Naive B cell (primary cell): ENCODE measurements around the gene CTAGE1. TPM values are rescaled to one million over a fixed set of nuclear protein-coding genes. Genes with fewer than 3 reads are reported as not detected.
"Not testable (repeated sequence)": the region's sequence is repeated elsewhere in the genome, so short reads cannot be mapped to it uniquely, and the experiment has no call there.

Source experiments
- ATAC-seq, 2 donors: fragments of 150-1000 bp; cut with Tn5 transposase; 2 replicates each; pipeline ENCODE4 v1.10.0; 2021; ENCODE audit warnings: low read depth in 2 of 2, mild to moderate bottlenecking in 2 of 2, moderate library complexity in 2 of 2
- DNase-seq: peaks from one replicate; pipeline ENCODE4 v3.0.0; 2022
- H3K27ac Mint-ChIP-seq, 6 donors: one replicate each; pipeline ENCODE4 v1.8.0; 2020 to 2022; ENCODE audit warnings: mild to moderate bottlenecking in 6 of 6, mixed read lengths in 6 of 6, moderate library complexity in 5 of 6, inconsistent platforms in 2 of 6
- H3K27me3 Mint-ChIP-seq, 3 donors: one replicate each; pipeline ENCODE4 v1.8.0; 2021 to 2022; ENCODE audit warnings: mixed read lengths in 3 of 3, mild to moderate bottlenecking in 1 of 3
- H3K36me3 Mint-ChIP-seq, 2 donors: one replicate each; pipeline ENCODE4 v1.8.0; 2020 to 2022; ENCODE audit warnings: mixed read lengths in 2 of 2, inconsistent platforms in 1 of 2, mild to moderate bottlenecking in 1 of 2
- H3K4me1 Mint-ChIP-seq, 3 donors: one replicate each; pipeline ENCODE4 v1.8.0; 2020 to 2022; ENCODE audit warnings: mixed read lengths in 3 of 3, inconsistent platforms in 1 of 3, mild to moderate bottlenecking in 1 of 3, moderate library complexity in 1 of 3
- H3K4me3 Mint-ChIP-seq, 8 donors: one replicate each; pipeline ENCODE4 v1.8.0; 2020 to 2022; ENCODE audit warnings: mild to moderate bottlenecking in 8 of 8, mixed read lengths in 8 of 8, moderate library complexity in 8 of 8, inconsistent platforms in 2 of 8
- H3K9me3 Mint-ChIP-seq, 7 donors: one replicate each; pipeline ENCODE4 v1.8.0; 2020 to 2022; ENCODE audit warnings: mixed read lengths in 7 of 7, mild to moderate bottlenecking in 5 of 7, inconsistent platforms in 2 of 7, moderate library complexity in 1 of 7
- polyA plus RNA-seq, 6 donors: library from polyadenylated mRNA; unstranded; fragments of 300-500 nt; fragmentation: Illumina TruSeq; gene quantifications; one replicate each; pipeline ENCODE4 v1.2.3, GENCODE V29; 2021; ENCODE audit warnings: low read depth in 6 of 6

The CTAGE1 gene
- polyA plus RNA-seq, 6 donors from 2014 or later = not detected

DNA sequence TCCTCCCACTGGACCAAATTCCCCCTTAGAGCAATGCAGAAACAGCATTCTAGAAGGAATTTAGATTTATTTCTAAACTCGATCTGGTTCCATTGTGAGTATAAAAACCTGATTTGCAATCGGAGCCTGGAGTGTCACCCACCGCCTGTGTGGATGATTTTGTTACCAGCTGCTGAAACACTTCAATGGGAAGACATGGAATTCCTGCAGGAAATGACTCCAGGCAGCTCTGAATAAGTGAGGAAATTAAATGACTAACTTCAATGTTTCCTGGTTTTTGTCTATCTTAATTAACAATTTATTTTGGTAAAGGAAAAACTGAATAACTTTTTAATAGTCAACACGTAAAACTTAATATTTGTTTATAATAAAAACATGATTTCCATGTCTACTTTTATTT is 19.3 kb downstream of the CTAGE1 start:
- Mint-ChIP-seq H3K9me3 (peaks cover 0 to 15% (median 2%) of the 10 kb centered on the region in 7 donors), H3K27ac (no peak overlapping the region), H3K36me3 (no peaks in the 10 kb centered on the region), H3K4me3 (no peak overlapping the region), H3K27me3 (no peaks in the 10 kb centered on the region), H3K4me1 (no peaks in the 10 kb centered on the region)
- DNase-seq (no peak), ATAC-seq (no peak)

DNA sequence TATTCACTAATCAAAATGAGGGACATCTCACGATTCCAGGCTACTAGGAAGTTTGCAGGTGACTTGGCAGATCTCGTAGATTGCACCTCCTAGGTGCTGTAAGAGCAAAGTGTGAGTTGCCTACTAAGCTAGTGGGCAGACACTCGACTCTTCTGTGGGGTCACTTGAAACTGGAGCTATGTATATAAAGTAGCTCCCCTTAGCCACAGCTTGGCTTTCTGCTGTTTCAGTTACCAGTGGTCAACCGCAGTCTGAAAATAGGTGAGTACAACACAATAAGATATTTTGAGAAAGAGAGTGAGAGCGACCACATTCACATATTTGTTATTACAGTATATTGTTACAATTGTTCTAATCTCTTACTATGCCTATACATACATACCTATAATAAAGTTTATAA is 23.3 kb downstream of the CTAGE1 start:
- DNase-seq (no peak), ATAC-seq (no peak)
- H3K36me3 Mint-ChIP-seq = no peaks in the 10 kb centered on the region
- peaks cover 0 to 5% (median 0%) of the 10 kb centered on the region in 7 donors for H3K9me3 Mint-ChIP-seq
- no peak overlapping the region for H3K4me3 Mint-ChIP-seq
- H3K27me3 Mint-ChIP-seq = no peaks in the 10 kb centered on the region
- no peaks in the 10 kb centered on the region for H3K4me1 Mint-ChIP-seq
- H3K27ac Mint-ChIP-seq = no peak overlapping the region

DNA sequence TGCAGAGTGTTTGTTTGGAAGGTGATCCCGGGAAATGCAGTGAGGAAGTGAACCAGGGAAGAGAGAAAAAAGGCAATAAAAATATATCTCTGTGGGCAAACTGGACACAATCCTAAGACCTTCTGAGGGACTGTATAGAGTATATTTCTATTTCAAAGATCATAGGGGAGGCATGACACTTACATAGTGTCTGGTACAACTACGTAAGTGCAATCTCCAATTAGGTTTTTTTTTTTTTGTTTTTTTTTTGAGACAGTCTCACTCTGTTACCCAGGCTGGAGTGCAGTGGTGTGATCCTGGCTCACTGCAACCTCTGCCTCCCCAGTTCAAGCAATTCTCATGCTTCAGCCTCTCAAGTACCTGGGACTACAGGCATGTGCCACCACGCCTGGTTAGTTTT is 24.6 kb downstream of the CTAGE1 start:
- not testable (repeated sequence) for H3K27me3 Mint-ChIP-seq, H3K4me3 Mint-ChIP-seq, H3K36me3 Mint-ChIP-seq, ATAC-seq, H3K4me1 Mint-ChIP-seq, H3K27ac Mint-ChIP-seq, DNase-seq
- H3K9me3 Mint-ChIP-seq = peaks cover 0 to 14% (median 4%) of the 10 kb centered on the region in 7 donors

DNA sequence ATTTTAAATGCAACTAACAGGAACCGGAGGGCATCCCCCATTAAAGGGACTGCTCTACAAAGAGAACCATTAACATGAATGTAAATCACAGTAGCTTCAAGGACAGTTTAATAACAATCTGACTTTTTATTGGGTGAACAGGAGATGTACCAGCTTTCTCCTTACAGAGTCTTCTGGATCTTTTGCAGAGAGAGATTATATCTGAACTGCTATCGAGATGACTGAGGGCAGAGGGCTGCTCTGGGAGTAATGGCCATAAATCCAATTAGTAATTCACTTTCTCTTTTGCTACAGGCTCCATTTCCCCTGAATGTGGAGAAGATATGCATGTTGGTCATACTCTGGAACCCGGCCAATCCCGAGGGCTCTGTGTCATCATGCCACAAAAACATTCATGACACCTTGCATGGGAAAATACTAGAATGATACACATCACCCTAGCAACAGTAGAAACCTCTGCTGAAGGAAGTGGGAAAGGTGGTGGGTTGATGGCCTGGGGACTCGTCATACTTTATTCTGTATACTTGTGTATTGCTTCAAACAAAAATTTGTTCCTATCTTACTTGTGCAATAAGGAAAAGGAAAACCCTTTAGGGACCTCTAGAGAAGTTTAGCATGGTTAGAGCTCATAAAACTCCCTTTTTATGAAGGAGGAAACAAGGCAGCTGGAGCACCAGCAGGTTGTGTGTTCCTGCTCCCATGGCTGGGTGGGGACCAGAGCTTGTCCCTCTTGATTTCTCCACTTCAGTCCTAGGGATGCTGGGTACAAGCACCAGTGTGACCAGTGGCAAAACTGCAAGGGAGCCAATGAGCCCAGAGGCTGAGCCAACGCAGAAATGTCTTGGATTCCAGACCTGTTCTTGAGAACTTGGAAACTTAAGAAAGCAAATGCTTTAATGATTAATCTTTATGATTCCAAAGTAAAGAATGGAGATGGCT is 26.0 kb downstream of the CTAGE1 start:
- ATAC-seq (no peak), DNase-seq (no peak)
- Mint-ChIP-seq H3K4me3 (no peak overlapping the region), H3K9me3 (peaks cover 0 to 20% (median 4%) of the 10 kb centered on the region in 7 donors), H3K4me1 (no peaks in the 10 kb centered on the region), H3K36me3 (no peaks in the 10 kb centered on the region), H3K27ac (no peak overlapping the region), H3K27me3 (peaks cover 0 to 4% (median 0%) of the 10 kb centered on the region in 3 donors)

DNA sequence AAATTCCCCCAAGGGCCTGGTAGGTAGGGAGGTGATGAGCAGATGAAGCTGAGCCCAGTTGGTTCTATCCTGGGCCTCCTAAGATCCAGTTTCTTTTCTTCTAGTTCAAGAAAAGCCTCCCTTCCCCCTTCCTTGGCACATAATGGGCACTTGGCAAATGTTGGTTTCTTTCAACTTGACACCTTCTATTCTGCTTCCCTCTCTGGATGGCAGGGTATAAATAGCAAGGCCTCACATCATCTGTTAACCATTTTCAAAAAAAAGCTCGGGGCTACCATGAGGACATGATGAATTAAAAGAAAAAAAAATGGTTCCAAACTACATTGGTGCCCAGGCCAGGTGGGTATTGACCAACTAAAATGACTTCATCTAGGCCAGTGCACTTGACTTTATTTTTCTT is 29.9 kb downstream of the CTAGE1 start:
- H3K4me3 Mint-ChIP-seq = peak overlapping the region in 1 of 8 donors; percentile 53
- no peaks in the 10 kb centered on the region for H3K36me3 Mint-ChIP-seq
- ATAC-seq (no peak), DNase-seq (no peak)
- no peak overlapping the region for H3K27ac Mint-ChIP-seq
- no peaks in the 10 kb centered on the region for H3K4me1 Mint-ChIP-seq
- H3K27me3 Mint-ChIP-seq = peaks cover 0 to 4% (median 0%) of the 10 kb centered on the region in 3 donors
- peaks cover 0 to 20% (median 6%) of the 10 kb centered on the region in 7 donors for H3K9me3 Mint-ChIP-seq

DNA sequence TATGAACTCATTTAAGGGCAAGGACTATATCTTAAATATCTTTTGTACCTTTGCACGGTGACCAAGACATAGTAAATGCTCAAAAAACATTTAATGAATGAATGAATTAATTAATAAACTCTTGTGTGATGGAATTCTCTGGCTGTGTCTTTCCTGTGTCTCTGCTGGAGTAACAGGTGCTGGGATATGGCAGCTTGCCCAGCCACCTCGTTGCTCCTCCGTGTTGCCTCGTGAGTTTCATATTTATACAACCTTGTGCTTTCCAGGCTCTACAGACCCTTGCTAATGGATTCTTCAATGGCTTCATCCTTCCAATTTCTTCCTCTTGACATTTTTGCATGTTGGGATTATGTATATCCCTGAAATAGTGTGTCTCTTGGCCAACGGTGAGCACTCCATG is 30.4 kb downstream of the CTAGE1 start:
- ATAC-seq (no peak), DNase-seq (no peak)
- Mint-ChIP-seq H3K4me1 (no peaks in the 10 kb centered on the region), H3K27ac (no peak overlapping the region), H3K36me3 (no peaks in the 10 kb centered on the region), H3K4me3 (peak overlapping the region in 1 of 8 donors; percentile 53), H3K27me3 (peaks cover 0 to 4% (median 0%) of the 10 kb centered on the region in 3 donors), H3K9me3 (peaks cover 0 to 20% (median 6%) of the 10 kb centered on the region in 7 donors)

DNA sequence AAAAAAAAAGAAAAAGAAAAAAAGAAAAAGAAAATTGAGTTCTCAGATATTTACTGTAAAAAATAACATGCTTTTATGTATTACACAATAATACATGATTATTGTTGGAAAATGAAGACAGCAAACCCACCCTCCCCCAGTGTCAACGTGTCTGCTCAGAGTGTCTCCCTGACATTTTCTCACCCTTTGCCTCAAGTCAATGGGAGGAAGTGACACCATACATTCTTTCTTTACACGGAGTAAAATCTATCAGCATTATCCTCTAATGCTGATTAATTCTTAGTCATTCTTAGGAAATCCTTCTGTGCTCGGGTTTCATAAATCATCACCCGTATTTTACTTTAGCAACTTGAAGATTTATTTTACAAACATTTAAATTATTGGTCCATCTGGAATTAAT is 32.0 kb downstream of the CTAGE1 start:
- no peak overlapping the region for H3K27ac Mint-ChIP-seq
- no peaks in the 10 kb centered on the region for H3K36me3 Mint-ChIP-seq
- DNase-seq (no peak), ATAC-seq (no peak)
- no peaks in the 10 kb centered on the region for H3K4me1 Mint-ChIP-seq
- peaks cover 0 to 20% (median 6%) of the 10 kb centered on the region in 7 donors for H3K9me3 Mint-ChIP-seq
- no peak overlapping the region for H3K4me3 Mint-ChIP-seq
- peaks cover 0 to 8% (median 0%) of the 10 kb centered on the region in 3 donors for H3K27me3 Mint-ChIP-seq

DNA sequence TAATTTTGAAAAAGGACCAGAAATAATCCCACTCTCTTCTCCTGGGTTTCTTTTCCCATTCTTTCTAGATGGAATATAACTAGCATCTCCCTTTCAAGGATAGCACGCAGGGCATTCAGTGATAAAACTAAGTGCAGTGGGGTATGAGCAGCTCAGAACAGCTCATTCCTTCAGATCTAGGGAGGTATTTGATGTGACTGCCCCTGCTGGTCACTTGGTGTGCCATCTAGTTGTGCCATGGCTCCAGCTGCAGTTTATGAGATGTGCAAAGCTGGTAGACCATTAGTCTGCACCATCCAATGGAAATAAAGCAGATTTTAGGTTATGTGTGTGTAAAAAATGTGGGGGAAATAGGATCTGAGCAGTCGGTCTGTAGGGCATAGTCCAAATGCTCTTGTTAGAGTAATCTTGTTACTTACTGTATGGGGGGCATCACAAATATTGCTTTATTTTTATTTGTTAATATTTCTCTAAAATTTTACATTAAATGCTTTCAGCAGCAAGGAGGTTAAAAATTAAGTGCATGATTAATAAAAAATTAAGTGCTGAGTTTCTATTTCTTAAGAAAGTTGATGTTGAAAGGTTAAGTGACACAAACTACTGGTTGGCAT is 38.9 kb downstream of the CTAGE1 start:
- no peaks in the 10 kb centered on the region for H3K36me3 Mint-ChIP-seq
- peaks cover 0 to 9% (median 0%) of the 10 kb centered on the region in 7 donors for H3K9me3 Mint-ChIP-seq
- H3K4me3 Mint-ChIP-seq = no peak overlapping the region
- ATAC-seq (no peak), DNase-seq (no peak)
- peaks cover 0 to 7% (median 4%) of the 10 kb centered on the region in 3 donors for H3K27me3 Mint-ChIP-seq
- no peaks in the 10 kb centered on the region for H3K4me1 Mint-ChIP-seq
- no peak overlapping the region for H3K27ac Mint-ChIP-seq

DNA sequence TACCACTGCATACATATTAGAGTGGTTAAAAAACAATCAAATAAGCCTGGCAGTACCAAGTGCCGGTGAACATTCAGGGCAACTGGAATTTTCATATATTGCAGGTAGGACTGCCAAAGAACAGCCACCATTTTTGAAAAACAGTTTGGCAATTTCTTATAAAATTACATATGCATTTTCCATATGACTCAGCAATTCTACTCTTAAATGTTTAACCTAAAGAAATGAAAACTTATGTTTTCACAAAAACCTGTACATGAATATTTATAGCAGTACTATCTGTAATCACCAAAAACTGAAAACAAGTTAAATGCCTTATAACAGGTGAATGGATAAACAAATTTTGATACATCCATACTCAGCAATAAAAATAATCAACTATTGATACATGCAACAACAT is 39.9 kb downstream of the CTAGE1 start:
- Mint-ChIP-seq H3K9me3 (peaks cover 0 to 9% (median 0%) of the 10 kb centered on the region in 7 donors), H3K4me3 (no peak overlapping the region), H3K4me1 (no peaks in the 10 kb centered on the region), H3K36me3 (no peaks in the 10 kb centered on the region), H3K27ac (no peak overlapping the region), H3K27me3 (peaks cover 0 to 8% (median 4%) of the 10 kb centered on the region in 3 donors)
- no peak for ATAC-seq
- DNase-seq = no peak

DNA sequence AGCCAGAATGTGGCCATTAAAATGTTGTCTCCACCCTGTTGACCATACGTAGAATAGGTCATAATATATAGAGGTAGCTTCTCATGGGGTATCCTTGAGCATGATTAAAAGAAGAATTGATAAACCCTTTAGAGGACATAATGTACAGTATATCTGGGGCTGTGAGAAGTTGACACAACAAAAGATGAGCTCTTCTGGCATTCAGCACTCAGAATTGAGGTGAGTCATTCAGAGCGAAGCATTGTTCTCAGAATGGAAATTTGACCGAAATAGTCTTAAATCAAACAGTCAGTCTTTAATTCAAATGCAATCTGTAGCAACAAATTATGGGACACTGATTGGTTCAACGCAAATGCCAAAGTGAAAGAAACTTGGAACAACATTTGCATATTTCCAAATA is 47.3 kb downstream of the CTAGE1 start:
- Mint-ChIP-seq H3K36me3 (no peaks in the 10 kb centered on the region), H3K9me3 (peaks cover 0 to 5% (median 3%) of the 10 kb centered on the region in 7 donors), H3K4me3 (no peak overlapping the region), H3K27ac (no peak overlapping the region), H3K4me1 (no peaks in the 10 kb centered on the region), H3K27me3 (peaks cover 0 to 8% (median 0%) of the 10 kb centered on the region in 3 donors)
- ATAC-seq (no peak), DNase-seq (no peak)

DNA sequence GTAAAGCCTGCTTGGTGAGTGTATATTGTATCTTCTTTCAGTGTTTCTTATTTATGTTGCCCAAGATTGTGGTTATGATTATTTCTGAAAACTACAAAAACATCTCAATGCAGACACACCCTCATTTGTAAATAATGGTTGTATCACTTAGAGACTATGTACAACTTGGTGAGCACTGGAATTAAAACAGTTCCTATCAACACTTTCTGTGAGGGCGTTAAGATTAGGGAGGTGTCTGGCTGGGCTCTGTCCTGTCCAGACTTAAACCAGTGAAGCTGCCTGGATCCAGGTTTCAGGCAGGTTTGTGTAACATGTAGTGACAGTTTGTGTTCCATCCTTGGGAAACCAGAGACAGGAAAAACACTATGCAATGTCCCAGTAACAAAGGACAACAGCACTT is 49.7 kb downstream of the CTAGE1 start:
- H3K9me3 Mint-ChIP-seq = peaks cover 0 to 5% (median 0%) of the 10 kb centered on the region in 7 donors
- no peaks in the 10 kb centered on the region for H3K4me1 Mint-ChIP-seq
- H3K36me3 Mint-ChIP-seq = no peaks in the 10 kb centered on the region
- DNase-seq = no peak
- H3K27me3 Mint-ChIP-seq = no peaks in the 10 kb centered on the region
- ATAC-seq = no peak
- no peak overlapping the region for H3K27ac Mint-ChIP-seq
- H3K4me3 Mint-ChIP-seq = no peak overlapping the region

DNA sequence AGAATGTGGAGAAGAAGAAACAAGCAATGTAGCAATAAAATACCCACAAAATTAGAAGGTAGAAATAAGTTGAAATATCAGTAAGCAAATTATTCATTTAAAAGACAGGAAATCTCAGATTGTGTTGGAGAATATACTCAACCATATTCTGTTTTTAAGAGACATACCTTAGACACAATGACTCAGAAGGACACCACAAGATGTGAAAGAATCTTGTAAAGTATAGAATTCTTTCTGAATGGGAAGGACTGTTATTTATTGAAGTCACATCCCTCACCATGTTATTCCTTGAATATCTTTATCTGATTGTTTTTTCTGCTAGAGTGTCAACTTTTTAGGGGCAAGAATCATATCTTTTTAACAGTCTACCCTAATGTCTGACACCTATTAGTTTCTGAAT is 50.4 kb downstream of the CTAGE1 start:
- Mint-ChIP-seq H3K4me1 (no peaks in the 10 kb centered on the region), H3K36me3 (no peaks in the 10 kb centered on the region), H3K27ac (no peak overlapping the region), H3K27me3 (no peaks in the 10 kb centered on the region), H3K4me3 (no peak overlapping the region), H3K9me3 (peaks cover 0 to 5% (median 0%) of the 10 kb centered on the region in 7 donors)
- ATAC-seq = no peak
- DNase-seq = no peak

DNA sequence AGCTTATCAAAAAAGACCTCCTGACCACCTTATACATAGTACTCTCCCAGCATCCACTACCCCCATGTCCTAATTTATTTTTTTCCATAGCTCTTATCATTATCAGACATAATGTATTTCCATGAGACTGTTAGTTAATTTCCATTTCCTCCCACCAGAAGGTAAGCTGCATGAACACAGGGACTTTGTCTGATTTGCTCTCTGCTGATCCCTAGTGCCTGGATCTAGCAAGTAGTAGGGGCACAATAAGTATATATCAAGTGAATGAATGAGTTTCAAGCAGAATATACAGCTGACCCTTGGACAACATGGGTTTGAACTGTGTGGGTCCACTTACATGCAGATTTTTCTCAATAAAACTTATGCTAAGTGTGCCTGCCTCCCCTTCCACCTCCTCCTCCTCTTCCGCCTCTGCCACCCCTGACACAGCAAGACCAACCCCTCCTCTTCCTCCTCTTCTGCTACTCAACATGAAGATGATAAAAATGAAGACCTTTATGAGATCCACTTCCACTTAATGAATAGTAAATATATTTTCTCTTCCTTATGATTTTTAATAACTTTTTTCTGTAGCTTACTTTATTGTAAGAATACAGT is 53.8 kb downstream of the CTAGE1 start:
- no peak overlapping the region for H3K27ac Mint-ChIP-seq
- no peaks in the 10 kb centered on the region for H3K36me3 Mint-ChIP-seq
- no peaks in the 10 kb centered on the region for H3K4me1 Mint-ChIP-seq
- no peak for DNase-seq
- no peaks in the 10 kb centered on the region for H3K27me3 Mint-ChIP-seq
- no peak overlapping the region for H3K4me3 Mint-ChIP-seq
- H3K9me3 Mint-ChIP-seq = no peaks in the 10 kb centered on the region
- no peak for ATAC-seq
